NB4 (cell line): Measurements from ENCODE around the gene DLEC1.

ENCODE experiments used
- POLR2A ChIP-seq: IDR thresholded peaks from 2 replicates; pipeline ENCODE4 v1.6.1; 2011; ENCODE audit warnings: mild to moderate bottlenecking; ENCODE audit not compliant: insufficient read length; ENCODE audit errors: extremely low read depth
- TF ChIP-seq, protein P1 (sequence below): IDR thresholded peaks from one replicate; pipeline ENCODE4 v1.5.1; 2012; ENCODE audit warnings: low read depth, low read length
- TF ChIP-seq, protein P2 (sequence below): IDR thresholded peaks from 2 replicates; pipeline ENCODE4 v1.6.1; 2011; ENCODE audit warnings: low read depth, low read length

DNA sequence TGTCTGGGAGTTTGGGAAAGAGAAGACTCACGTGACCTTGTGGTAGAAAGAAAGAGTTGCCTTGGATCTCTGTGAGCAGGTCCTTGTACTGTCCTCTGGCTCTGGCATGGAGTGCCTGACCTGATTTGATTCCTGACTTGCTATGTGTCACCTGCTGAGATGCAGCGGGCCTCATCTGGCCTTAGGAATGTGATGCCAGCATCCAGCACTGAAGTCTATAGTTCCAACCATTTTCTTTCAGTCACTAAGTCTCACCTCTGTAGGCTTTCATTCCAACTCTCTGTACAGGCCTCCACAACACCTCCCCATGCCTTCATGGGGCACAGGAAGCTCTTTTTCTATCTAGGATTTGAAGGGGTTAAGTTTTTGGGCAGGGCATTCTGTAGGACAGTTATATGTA is 114.2 kb downstream of the DLEC1 start:
- TF ChIP-seq POLR2A: no peak
- TF ChIP-seq, protein P1, sequence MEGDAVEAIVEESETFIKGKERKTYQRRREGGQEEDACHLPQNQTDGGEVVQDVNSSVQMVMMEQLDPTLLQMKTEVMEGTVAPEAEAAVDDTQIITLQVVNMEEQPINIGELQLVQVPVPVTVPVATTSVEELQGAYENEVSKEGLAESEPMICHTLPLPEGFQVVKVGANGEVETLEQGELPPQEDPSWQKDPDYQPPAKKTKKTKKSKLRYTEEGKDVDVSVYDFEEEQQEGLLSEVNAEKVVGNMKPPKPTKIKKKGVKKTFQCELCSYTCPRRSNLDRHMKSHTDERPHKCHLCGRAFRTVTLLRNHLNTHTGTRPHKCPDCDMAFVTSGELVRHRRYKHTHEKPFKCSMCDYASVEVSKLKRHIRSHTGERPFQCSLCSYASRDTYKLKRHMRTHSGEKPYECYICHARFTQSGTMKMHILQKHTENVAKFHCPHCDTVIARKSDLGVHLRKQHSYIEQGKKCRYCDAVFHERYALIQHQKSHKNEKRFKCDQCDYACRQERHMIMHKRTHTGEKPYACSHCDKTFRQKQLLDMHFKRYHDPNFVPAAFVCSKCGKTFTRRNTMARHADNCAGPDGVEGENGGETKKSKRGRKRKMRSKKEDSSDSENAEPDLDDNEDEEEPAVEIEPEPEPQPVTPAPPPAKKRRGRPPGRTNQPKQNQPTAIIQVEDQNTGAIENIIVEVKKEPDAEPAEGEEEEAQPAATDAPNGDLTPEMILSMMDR: no peak
- TF ChIP-seq, protein P2, sequence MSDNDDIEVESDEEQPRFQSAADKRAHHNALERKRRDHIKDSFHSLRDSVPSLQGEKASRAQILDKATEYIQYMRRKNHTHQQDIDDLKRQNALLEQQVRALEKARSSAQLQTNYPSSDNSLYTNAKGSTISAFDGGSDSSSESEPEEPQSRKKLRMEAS: no peak
